NCI-H460 (cell line): ENCODE measurements around the gene MUC5AC. TPM values are rescaled to one million over a fixed set of nuclear protein-coding genes. Genes with fewer than 3 reads are reported as not detected.

Source experiments
- DNase-seq: peaks from one replicate; pipeline ENCODE4 v3.0.0-alpha.2; 2016; ENCODE audit warnings: low read depth; ENCODE audit errors: extremely low read depth
- total RNA-seq: library from RNA; depleted of rRNA; stranded (reverse); fragments of >200 nt; shearing (Covaris generic); gene quantifications from 2 replicates; pipeline ENCODE4 v1.2.3, GENCODE V29; 2014

MUC5AC gene
- total RNA-seq, 1 experiment from 2014 or later = not detected

DNA sequence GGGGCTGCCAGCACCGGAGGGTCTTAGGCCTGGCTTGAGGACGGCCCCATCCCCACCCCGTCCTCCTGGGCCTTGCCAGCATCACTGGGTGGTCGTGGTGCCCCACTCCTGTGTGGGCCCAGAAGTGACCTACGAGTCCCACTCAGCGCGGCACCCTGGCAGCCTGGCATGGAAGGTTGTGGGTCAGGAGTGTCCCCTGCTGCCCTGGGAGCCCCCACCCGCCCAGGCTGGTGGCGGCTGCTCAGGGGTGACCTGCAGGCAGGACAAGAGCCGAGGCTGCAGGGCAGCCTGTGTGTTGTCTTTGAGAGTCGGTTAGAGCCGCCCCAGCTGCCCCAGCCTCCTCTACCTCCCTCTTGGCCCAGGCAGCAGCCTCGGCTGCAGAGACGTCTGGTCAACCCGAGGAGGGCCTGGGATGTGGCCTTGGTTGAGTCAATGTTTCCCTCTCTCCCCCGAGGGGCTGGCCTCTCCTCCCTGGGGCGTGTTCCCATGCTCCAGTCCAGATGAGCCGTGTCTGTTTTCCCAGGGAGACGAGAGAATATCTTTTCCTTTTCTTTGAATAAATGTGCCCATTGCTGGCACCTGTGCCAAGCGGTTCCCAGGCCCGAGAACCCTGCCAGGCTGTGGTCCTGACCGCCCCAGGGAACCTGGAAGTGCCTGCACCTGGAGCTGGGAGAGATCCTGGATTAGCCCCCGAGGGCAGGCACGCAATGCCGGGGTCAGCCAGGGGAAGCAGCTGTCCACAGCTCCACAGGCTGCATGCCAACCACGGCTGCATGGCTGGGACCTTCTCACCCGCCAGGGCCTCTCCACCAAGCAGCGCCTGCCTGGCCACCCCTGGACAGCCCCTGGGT is 35.7 kb upstream of the MUC5AC start:
- DNase-seq = no peak

DNA sequence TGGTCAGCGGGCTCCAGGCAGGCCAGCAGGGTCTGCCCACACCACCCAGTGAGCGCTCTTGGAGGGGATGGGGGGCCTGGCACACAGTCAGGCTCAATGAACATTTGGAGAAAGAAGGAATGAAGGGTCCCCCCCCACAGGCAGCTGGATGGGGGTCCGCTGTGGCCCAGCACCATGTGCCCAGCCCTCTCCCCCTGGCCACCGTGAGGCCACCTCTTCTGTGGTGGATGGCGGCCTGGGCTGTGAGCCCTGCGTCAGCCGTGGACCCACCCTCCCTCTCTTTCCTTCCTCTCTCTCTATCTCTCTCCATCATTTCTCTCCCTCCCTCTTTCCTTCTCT is 35.1 kb upstream of the MUC5AC start:
- DNase-seq = no peak

DNA sequence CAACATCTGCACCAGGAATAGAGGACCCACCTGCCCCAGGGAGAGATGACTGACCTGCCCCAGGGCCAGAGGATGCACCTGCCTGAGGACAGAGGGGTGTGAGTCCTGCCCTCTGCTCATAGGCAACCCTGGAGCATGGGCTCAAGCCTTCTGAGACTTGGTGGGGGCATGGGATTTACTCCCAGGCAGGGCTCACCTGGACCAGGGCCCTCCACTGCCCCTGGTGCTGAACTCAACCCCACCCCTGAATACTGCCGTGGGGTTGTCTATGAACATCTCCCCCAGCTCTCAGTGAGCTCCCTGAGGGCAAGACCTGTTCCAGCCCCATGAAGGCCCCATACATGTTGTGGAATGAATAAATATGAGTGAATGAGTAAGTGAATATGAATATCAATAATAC is 33.8 kb upstream of the MUC5AC start:
- no peak for DNase-seq

DNA sequence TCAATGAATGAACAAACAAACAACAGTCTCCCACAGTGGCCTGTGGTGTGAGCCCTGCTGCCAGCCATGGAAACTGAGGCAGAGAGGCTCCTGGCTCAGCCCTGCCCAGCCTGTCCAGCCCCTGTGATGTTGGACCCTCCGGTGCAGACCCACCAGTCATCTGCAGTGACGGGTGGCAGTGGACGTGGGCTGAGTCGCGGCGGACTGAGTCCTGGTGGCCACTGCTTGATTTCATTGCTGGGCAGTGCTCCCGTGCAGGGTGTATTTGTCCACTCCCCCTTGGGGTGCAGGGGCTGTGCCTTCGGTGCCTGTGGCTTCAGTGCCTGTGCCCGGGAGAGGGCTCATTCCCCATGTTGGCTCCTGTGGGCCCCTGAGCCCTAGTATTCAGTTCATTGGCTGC is 31.9 kb upstream of the MUC5AC start:
- DNase-seq = no peak

DNA sequence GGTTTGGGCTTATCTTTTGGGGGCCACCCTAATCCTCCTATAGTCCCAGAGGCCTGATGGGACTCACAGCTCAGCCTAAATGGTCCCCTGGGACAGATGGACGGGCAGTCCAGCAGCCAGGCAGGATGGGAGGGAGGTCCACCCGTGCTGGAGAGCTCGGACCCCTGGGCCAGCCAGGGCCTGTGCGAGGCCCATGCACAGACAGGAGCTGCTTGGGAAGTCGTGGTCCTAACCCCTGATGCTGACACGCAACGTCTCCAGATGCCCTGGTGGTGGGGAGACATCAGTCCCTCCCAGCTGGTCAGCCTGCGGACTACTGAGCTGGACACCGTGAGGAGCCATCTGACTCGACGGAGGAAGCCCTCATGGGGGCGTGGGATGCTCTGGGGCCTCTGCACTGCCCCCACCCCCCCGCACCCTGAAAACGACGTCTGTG is 31.2 kb upstream of the MUC5AC start:
- DNase-seq = no peak

DNA sequence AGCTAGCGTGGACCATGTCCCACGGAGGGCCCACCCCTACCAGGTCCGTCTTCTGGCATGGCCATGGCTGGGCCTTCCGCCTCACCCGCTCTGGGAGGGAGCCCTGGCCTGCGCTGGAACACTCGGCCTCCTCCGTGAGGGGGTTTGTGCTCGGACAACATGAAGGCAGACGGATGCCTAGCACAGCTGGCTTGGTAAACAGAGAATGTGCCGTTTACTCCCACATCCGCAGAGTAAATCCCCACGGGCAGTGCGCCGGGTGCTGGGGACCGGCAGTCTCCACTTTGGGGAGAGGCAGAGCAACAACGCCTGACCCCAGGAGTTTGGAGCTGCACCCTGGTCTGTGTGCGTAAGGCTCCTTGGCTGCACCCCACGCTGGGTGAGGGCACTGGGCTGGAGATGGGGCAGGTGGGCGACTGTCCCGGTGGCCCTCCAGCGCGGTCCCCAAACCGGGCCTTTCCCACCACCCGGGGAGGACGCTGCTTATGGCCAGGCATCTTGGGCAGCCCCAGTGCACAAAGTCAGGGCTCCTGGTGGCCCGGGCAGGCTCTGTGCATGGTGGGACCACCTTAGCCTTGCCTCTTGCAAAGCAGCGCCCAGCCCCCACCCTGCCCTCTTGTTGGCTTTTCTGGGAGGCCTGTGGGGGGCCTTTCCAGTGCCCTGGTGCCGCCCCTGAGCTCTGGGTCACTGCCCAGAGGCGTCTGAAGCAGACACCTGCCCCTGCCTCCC is 30.7 kb upstream of the MUC5AC start:
- no peak for DNase-seq

DNA sequence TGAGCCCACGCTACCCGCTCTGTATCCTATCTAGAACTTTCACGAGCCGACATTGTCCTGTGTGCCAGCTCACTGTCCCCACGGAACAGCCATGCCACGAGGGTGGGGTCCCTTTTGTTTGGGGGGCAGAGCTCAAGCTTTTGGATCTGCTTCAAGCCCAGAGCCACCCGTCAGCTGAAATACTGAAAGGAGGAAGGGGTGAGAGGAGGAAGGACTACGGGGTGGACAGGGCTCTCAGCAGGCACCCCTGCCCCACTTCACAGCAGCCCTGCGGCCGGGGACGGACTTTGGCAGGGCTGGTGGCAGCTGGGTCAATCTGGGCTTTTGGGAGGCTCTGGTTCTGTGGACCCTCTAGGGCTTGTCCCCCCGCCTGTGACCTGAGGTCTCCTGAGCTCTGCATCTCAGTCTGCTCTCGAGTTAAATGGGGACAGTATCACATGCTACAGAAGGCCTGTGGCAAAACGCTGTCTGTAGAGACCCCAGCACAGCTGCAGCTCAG is 30.0 kb upstream of the MUC5AC start:
- DNase-seq = no peak

DNA sequence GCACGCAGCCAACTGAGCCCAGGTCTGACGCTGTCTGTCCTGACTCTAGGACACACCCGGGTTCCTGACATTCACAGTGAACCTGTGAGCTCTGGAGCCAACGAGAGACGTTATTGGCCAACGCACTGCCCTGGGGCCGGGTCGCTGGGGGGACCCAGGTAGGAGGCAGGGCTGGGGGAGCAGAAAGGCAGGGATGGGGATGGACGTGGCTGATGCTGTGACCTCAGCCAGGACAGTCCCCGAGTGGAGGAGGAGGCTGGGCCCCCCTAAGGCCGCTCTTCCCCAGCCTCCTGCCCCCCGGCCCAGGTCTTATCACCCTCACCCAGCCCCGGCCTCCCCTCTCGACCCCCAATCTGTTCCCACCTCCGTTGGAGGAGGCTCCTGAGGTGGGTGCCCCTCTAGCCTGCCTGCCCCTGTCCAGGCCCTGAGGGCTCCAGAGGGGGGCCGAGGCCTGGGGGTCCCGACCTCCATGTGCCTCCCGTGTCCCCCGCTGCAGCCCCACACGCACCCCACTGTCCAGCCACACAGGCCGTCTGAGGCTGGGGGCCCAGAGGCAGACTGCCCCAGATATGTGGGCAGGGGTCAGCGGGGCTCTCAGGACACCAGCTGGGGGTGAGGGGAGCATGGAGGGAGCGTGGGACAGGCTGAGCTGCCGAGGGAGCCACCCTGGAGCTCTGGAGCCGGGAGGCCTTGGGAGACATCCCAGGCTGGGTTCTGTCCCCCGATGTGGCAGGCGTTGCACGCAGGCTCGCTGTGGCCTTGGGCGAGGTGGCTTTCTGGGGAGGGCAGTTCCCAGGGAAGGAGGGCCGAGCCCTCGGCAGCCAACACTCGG is 29.2 kb upstream of the MUC5AC start:
- DNase-seq = no peak

DNA sequence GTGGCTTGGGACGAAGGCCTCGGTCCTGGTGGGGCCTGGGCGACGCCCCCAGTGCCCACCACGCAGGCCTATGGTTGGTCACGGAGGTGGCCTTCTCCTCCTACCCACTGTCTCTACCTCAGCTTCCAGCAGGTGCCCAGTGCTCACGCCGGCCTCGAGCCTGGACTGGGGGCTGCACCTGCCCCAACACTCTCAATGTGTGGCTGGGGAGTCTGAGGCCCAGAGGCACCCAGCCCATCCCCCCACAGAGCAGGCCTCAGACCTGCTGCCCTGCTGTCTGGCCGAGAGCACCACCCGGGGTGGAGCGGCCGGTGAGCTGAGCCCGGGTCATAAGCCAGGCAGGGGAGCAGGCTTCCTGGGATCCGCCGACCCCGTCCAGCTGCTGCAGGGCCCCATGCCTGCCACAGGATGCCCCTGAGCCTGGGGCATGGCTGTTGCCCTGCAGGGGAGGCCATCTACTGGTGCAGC is 28.6 kb upstream of the MUC5AC start:
- DNase-seq = no peak

DNA sequence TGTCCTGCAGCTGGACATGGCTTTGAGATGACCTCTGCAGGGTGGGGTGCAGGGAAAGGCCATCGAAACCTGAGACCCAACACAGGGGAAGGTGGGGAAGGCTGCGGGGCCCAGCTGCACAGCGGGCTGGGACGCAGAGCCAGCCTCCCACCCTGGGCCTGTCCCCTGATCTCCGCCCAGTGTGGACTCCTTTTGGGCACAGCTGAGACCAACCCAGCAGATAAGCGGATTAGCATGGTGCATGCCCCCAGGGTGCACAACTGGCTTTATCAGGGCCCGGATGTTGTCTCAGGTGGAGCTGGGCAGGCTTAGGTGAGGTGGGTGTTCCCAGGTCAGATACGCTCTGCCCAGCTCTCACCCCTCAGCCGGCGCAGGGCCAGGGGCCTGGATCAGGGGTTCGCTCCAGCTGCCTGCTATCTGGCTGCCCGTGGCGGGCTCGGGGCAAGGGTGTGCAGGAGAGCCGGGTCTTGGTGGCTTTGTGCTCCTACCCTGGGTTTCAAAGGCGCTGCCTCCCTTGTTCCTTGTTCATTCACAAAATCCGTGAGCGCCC is 28.1 kb upstream of the MUC5AC start:
- no peak for DNase-seq

DNA sequence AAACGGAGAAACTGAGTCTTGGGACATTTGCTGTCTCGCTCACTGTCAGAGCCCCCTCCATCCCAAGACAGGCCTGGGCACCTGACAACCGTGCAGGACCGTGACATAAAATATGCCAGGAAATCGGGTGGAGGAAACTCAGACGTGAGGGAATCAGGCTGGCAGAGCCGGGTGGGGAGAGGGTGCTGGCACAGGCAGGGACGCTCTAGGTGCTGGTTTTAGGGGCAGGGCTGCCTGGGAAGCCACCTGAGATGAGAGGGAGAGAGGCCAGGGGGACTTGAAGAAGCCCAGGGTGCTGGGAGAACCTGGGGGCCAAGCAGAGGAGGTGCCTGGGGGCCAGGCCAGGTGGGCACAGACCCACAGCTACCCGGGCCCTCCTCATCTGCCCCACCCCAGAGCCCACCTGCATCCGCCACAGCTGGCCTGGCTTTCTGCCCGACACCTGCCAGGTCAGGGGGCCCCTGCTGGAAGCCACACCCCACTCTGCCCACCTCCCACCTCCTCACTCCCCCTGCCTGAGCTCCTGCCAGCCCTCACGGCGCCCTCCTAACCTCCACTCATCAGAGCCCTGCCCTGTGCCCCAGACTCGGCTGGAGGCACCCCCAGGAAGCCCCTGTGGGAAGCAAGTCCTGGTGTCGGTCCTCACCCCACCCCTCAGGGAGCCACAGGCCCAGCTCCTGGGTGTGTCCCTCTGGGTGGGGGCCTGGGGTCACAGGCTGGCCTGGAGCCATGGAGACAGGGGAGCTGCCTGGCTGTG is 27.3 kb upstream of the MUC5AC start:
- no peak for DNase-seq

DNA sequence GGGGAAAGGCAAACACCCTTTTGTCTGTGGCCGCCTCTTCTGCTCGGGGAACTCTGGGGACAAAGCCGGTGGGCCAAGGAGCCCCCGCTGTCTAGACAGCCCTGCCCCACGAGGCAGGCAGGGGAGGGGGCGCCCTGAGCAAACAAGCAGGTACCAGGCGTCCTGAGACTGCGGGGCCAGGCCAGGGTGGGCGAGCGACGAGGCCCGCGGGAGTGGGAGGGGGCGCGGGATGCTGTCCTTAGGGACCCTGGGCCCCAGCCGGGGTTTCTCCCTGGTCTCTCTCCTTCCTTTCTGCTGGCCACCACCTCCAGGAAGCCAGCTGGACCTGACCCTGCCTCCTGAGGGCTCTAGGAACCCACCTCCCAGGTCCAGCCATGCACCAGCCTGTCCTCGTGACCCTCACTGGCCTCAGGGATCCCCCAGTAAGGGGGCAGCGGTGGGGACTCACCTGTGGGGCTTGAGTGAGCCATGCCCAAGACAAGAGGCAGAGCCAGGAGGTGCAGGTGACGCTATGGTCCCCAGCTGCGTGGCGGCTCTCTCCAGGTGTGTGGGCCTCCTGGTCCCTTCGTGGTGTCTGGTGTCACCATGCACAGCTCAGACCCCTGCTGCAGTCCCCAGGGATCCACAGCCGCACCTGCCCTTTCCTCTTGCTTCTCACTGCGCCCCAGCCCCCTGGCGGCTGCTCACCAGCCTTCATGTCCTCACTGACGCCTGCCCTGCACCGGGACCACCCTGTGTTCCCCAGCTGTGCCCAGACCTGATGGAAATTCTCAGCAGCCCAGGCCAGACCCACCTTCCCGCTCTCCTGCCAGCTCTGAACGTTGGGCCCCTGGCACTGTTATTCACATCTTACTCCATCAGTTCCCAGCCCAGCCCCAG is 26.5 kb upstream of the MUC5AC start:
- DNase-seq = no peak

DNA sequence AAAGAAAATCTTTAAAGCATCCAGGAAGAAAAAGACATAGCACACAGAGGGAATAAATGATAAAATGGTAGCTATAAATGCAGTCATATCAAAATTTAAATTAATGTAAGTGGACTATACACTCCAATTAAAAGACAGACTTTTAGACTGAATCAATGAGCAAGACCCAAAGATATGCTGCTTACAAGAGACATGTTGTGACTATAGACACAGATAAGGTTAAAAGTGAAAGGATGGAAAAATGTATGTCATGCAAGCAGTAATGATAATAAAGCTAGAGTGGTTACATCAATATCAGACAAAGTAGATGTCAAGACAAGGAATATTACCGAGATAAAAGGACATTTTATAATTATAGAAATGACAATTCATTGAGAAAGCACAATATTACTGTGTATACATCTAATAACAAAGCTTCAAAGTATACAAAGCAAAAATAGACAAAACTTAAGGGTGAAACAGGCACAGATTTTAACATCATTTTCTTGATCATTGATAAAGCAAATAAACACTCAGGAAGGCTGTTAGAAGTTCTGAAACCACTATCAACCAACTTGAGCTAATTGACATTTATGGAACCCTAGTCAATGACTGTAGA is 22.8 kb upstream of the MUC5AC start:
- no peak for DNase-seq

DNA sequence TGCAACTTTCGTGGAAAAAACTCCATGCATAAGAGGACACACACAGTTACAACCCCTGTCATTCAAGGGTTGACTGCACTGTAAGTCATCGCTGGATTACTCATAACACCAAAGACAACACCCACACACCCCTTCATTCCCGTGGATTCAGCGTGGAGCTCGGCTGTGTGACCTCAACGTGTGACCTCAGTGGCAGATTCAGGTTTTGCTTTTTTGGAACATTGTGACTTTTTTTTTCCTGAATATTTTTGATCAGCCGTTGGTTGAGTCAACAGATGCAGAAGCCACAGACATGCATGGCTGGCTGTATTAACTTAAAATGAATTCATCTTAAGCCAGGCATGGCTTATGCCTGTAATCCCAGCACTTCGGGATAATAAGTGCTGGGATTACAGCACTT is 19.7 kb upstream of the MUC5AC start:
- no peak for DNase-seq

DNA sequence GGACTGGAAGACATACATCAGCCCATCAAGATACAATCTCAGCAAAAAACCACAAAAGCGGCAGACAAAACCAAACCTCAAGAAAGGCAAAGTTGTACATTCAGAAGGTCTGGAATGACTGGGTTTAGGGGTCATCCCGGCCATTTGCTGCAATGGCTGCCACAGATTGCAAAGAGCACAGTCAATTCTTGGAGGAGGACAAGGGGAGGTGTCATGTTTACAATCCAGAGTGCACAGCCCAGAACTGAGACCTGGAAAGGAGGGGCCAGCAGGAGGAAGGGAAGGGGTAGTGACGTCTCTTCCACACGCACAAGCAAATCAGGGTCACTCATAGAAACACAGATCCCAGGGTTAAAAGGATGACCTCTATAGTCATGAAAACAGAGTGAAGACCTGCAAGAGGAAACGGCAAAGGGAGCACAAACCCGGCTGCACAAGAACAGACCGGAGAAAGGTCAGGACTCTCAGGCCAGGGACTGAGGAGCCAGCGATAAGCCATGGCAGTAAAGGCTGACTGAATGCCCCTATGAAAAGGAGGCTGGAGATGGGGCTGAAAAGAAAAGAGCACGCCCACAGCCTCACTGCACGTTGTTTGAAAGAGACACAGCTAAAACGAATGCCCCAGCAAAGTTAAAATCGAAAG is 18.2 kb upstream of the MUC5AC start:
- DNase-seq = no peak

DNA sequence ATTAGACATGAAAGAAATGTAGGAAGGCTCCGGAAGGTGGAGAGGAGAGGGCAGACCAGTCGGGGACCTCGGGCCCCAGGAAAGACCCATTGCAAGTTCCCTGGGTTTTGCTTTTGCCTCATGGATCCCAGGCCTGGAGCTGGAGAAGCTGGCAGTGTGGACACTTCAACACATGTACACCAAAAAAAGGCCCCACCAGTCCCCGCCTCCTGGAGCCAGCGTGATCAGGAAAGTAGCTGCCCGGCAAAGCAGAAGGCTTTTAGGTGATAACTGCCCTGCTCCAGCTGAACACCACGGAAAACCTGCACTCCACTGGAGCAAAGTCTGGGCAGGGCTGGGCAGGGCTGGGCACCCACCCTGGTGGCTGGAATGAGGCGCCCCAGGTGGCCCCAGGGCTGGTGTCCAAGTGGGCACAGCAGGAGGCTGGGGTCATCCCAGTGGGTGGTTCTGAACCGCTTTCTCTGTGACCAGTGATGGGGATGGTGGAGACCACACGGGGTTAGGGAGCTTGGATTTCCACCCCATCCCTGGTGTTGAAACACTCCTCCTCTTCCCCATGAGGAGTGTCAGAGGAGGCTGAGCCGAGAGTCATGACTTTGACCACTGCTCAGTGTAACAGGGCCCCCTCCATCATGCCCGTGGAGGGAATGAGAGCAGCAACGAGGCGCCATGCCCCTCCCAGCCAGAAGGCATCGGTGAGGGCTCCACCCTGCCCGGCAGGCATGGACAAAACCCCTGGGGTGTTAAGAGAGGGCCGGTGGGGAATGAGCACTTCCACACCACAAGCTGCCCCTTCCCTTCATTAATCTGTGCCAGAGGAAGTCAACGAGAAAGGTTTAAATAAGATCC is 16.9 kb upstream of the MUC5AC start:
- DNase-seq = no peak

DNA sequence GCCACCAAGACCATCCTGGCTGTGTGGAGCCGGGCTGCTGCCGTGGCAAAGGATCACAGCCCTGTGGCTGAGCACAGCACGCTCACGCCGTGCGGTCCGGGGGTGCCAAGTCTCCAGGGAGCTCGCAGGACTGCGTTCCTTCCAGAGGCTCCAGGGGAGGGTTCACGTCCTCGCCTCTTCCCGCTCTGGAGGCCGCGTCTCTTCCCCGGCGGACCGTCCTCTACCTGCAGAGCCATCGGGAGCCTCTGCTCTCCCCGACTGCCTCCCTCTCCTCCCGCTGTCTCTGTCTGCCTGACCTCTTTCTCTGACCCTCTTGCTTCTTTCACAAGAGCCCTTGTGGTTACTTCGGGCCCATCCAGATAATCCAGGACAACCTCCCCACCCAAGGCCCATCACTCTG is 11.4 kb upstream of the MUC5AC start:
- DNase-seq = no peak
